GM21423 (cell line): ENCODE data around the gene MEGF10.
"Not testable (repeated sequence)": the region's sequence is repeated elsewhere in the genome, so short reads cannot be mapped to it uniquely, and the experiment has no call there.

ENCODE experiments used
- ATAC-seq: cut with Tn5 transposase; IDR thresholded peaks from one replicate; pipeline ENCODE4 v1.9.1; 2021; ENCODE audit warnings: mild to moderate bottlenecking, moderate library complexity; ENCODE audit not compliant: unreplicated experiment

The MEGF10 gene

DNA sequence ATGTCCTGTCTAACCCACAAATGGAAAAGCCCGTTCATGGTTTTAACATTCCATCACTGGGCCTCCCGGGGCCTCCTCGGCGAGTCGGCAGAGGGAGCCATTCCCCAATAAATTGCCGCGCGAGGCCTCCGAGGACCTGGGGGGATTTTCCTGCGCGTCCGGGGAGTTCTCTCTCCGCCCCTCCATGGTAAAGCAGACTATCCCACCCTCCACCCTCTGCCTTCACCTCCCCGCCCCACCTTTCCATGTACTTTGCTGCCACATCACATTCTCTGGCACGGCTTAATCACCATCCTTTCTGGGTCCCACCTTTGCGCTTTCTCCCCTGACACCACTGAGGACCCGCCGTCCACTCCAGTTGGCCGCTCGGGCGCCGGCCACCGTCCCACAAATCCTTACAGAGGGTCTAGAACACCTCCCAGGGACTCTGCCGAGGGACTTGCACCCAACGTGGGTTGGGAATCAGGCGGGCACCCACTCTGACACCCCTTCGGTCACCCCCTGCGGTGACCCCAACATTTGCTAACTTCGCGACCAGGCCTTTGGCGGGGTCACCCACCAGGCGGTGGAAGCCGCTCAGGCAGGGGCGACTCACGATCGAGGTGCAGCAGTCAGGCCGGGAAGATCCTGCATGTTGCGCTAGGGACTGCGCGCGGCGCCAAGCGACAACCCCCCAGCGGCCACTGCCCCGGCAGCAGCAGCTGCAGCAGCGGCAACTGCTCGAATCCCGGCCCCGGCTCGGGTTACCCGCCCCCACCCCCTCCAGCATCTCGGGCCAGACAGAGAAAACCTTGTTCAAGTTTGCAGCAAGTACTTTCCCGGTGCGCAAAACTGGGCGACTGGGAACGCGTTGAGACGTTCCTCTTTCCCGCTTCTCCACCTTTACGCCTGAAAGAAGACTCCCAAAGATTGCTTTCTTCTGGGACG is at the start of gene MEGF10:
TSS of gene MEGF10 (plus strand) at position 778 of the 927 bp plus-strand sequence. CDS start 40,513 bp downstream, outside the sequence.
- ATAC-seq: no peak

GRCh38 chr5:127243011-127243410 is 47.6 kb upstream of the MEGF10 start:
- no peak for ATAC-seq

DNA sequence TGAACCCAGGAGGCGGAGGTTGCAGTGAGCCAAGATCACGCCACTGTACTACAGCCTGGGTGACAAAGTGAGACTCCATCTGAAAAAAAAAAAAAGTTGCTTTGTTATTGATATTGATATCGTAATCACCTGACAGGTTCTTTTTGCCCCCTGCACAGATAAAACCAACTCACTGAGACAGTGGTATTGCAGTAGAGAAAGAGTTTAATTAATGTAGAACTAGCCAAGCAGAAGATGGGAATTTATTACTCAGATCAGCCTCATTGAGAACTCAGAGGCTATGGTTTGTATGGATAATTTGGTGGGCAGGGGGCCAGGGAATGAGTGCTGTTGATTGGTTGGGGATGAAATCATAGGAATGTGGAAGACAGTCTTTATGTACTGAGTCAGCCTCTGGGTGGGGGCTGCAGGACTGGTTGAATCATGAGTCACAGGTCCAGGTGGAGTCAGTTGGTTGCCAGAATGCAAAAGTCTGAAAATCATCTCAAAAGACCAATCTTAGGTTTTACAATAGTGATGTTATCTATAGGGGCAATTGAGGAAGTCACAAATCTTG is 35.8 kb upstream of the MEGF10 start:
- no peak for ATAC-seq

DNA sequence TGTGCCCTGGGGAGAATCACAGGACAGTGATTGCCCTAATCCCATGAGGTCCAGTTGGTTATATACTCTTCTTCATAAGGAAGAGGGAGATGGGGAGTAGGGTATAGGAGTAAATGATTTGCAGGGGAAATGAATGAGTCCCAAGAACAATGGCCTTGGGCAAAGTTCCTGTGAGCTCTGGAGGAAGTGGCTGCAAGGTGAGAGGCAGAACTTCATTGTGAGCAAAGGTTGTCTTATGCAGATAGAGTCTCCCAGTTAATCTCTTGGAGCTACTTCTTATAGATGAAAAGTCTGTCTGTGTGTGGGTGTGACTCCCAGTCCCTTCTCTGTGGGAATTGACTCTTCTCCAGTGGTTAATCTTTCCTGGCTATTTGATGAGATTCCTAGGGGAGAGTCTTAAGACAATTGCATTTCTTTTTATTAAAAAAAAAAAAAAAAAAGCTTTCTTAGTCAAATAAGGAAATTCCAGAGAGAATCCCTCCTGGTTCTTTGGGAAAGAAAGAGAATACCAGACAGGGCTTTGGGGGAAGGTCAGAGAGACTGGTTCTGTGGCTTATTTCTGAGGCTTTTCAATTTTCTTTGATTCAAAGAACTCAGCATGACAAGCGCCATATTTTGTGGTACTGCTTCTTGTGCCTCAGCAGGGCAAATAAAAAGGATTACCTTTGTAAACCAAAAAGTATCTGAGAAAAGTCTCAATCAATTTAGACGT is 33.6 kb upstream of the MEGF10 start:
- ATAC-seq: no peak

GRCh38 chr5:127260686-127261085 is 29.9 kb upstream of the MEGF10 start:
- ATAC-seq: no peak

DNA sequence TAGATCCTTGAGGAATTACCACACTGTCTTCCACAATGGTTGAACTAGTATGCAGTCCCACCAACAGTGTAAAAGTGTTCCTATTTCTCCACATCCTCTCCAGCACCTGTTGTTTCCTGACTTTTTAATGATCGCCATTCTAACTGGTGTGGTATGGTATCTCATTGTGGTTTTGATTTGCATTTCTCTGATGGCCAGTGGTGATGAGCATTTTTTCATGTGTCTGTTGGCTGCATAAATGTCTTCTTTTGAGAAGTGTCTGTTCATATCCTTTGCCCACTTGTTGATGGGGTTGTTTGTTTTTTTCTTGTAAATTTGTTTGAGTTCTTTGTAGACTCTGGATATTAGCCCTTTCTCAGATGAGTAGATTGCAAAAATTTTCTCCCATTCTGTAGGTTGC is 25.1 kb upstream of the MEGF10 start:
- not testable (repeated sequence) for ATAC-seq

DNA sequence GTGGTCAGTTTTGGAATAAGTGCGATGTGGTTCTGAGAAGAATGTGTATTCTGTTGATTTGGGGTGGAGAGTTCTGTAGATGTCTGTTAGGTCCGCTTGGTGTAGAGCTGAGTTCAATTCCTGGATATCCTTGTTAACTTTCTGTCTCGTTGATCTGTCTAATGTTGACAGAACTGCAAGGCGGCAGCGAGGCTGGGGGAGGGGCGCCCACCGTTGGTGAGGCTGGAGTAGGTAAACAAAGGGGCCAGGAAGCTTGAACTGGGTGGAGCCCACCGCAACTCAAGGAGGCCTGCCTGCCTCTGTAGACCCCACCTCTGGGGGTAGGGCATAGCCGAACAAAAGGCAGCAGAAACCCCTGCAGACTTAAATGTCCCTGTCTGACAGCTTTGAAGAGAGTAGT is 22.3 kb upstream of the MEGF10 start:
- not testable (repeated sequence) for ATAC-seq

GRCh38 chr5:127270713-127271112 is 19.9 kb upstream of the MEGF10 start:
- ATAC-seq: not testable (repeated sequence)

- ATAC-seq: no peak
These were observed 14.9 kb upstream of the MEGF10 start for GRCh38 chr5:127275641-127276193.

DNA sequence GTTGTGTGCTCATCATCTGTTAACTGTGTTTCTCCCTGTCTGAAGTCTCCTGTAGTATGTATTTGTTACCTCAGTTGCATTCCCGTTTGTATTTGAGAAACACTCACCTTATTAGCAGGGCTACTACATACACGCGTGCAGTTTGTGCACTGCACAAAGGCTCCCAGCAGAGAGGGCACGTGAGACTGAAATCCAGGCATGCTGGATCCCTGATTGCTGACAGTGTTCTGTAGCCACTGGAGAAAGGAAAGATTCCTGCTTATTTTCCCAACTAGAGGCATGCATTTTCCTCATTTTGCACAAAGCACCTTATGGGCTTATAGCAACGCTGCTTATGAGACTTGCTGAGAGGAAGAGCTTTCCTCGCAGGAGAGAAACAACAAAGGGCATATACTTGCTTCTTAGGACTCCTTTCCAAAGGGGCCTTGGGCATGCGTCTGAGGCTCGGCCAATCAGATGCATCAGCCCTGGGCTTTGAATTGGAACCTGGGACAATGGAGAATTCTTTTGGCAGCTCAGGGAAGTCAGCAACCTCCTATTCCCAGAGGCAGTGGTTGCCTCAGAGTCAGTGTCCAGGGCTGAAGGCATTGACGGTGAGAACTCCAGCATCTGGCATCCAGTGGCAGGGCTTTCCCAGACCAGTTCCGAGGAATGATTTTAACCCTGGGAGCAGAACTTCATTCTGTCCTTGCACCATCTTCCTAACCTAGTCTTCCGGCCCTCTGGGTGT is 9.9 kb upstream of the MEGF10 start:
- ATAC-seq: no peak

- ATAC-seq: no peak
These were observed 9.0 kb upstream of the MEGF10 start for GRCh38 chr5:127281609-127282008.

- no peak for ATAC-seq
These were observed 1.9 kb upstream of the MEGF10 start for GRCh38 chr5:127288676-127289075.

- no peak for ATAC-seq
These were observed 524 bp downstream of the MEGF10 start for GRCh38 chr5:127290946-127291693.

DNA sequence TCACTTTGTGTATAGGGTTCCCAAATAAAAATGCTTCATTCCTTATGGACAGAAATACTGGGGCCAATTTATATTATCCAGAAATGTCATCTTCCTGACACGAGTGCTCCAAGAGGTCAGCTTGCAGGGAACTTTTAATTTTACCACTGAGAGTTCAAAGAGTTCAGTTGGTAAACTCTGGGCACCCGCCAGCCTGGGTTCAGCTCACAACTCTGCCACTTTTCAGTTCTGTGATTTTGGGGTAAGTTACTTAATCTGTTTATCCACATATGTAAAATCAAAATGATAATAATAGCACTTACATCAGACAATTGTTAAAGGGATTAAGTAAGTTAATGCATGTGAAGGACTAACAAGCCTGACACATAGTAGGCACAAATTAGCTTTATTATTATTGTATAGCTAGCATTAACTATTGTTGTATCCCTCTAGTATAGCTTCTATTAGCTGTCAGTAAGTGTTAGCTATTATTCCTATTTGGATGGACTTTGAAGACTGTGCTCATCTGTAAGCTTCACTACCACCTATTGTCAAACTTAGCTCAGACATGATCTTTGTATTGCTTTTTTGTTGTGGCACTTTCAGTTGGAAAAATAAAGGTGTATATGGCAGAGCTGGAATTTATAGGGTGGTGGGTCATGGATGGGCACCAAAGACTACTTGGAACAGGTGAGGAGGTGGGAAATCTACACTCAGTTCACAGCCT is 1.6 kb downstream of the MEGF10 start:
- no peak for ATAC-seq

GRCh38 chr5:127293373-127293772 is 2.8 kb downstream of the MEGF10 start:
- ATAC-seq: no peak

- ATAC-seq: no peak
These were observed 4.2 kb downstream of the MEGF10 start for GRCh38 chr5:127294829-127295228.

- ATAC-seq: no peak
These were observed 4.9 kb downstream of the MEGF10 start for GRCh38 chr5:127295454-127295853.

- no peak for ATAC-seq
These were observed 5.7 kb downstream of the MEGF10 start for GRCh38 chr5:127296321-127296720.

- not testable (repeated sequence) for ATAC-seq
These were observed 6.3 kb downstream of the MEGF10 start for GRCh38 chr5:127296894-127297293.
